GM08714 (cell line): ENCODE results near the gene IL1RAPL1.

Experiments used
- H3K4me3 ChIP-seq: fragments of 200-500 bp; sonication (Bioruptor generic); 2 replicates; pipeline ENCODE4 v1.5.1; 2014; ENCODE audit warnings: mild to moderate bottlenecking, low read length, inconsistent platforms
- ZNF274 ChIP-seq: IDR thresholded peaks from 2 replicates; pipeline ENCODE4 v1.6.1; 2012; ENCODE audit warnings: mild to moderate bottlenecking, low read depth, low read length

Gene IL1RAPL1

GRCh38 chrX:29726811-29727210, 1139.6 kb downstream of the IL1RAPL1 start:
- TF ChIP-seq ZNF274, result no peak
- no peak overlapping the region for H3K4me3 ChIP-seq

DNA sequence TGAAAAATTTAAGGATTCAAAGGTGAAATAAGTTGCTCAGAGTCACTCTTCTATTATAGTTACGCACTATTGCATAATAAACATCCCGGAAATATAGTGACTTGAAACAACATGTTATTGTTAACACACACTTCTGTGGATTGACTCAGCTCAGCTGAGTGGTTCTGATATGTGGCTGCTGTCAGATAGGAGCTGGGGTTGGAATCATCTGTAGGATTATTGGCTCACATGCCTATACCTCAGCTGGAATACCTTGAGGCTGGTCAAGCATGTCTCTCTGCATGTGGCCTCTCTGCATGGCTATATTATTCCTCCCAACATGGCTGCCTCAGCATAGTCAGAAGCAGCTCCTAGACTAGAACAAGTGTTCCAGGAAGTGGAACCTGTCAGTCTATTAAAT, 1141.4 kb downstream of the IL1RAPL1 start:
- no peak overlapping the region for H3K4me3 ChIP-seq
- TF ChIP-seq ZNF274, result no peak

DNA sequence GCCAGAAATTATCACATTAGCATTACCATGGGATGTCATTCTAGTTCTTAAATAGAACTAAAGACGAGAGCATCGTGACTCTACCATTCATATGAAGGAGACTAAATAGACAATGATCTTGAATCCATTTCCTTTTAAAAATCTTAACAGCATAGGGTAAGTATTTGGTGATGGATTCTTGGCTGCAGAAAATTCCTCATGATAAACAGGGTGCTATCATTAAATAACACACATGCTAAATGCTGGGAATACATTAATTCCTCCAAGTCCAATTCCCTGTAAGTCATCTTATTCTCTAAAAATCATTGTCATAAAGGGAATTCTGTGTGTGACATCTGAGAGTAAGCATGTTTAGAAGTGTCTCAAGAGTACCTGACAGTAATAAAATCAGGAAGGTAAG, 1157.7 kb downstream of the IL1RAPL1 start:
- no peak for TF ChIP-seq ZNF274
- no peak overlapping the region for H3K4me3 ChIP-seq

DNA sequence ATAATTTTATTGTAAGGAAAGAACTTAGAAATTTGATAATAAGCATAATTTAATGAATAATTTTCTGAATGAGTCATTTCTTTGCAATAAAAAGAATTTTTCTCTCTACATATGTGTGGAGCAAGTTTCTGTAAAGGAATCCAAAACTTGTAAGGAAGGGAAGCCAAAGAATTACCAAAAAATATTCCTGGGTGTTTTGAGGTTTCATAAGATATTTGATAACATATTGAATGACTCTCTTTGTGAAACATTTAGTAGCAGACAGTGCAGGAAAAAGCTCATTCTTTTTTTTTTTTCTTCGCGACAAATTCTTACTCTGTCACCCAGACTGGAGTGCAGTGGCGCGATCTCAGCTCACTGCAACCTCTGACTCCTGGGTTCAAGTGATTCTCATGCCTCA, 1159.1 kb downstream of the IL1RAPL1 start:
- no peak for TF ChIP-seq ZNF274
- no peak overlapping the region for H3K4me3 ChIP-seq

GRCh38 chrX:29762006-29762405, 1174.8 kb downstream of the IL1RAPL1 start:
- TF ChIP-seq ZNF274, result no peak
- no peak overlapping the region for H3K4me3 ChIP-seq

- H3K4me3 ChIP-seq, result no peak overlapping the region
These were observed 1188.6 kb downstream of the IL1RAPL1 start for GRCh38 chrX:29775890-29776289.

DNA sequence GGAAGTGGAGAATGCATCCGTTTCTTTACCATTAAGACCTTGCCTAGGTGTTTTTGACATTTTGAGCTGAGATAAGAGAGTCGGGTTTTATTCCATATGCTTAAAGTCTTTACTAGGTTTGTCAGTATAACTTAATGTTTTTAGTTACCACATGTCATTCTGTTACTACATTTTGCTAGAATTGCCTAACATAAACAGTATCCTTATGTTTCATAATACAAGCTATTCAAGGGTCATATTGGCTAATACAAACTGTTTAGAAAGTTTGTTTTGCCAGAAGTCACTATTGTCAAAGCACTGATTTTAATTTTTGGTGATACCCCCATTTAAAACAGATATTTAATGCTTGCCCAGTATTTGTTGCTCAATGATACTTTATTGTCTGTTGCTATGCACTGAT, 1200.4 kb downstream of the IL1RAPL1 start:
- no peak for TF ChIP-seq ZNF274

More at GRCh38 chrX:29775890-29776289, 1188.6 kb downstream of the IL1RAPL1 start:
- no peak for TF ChIP-seq ZNF274

DNA sequence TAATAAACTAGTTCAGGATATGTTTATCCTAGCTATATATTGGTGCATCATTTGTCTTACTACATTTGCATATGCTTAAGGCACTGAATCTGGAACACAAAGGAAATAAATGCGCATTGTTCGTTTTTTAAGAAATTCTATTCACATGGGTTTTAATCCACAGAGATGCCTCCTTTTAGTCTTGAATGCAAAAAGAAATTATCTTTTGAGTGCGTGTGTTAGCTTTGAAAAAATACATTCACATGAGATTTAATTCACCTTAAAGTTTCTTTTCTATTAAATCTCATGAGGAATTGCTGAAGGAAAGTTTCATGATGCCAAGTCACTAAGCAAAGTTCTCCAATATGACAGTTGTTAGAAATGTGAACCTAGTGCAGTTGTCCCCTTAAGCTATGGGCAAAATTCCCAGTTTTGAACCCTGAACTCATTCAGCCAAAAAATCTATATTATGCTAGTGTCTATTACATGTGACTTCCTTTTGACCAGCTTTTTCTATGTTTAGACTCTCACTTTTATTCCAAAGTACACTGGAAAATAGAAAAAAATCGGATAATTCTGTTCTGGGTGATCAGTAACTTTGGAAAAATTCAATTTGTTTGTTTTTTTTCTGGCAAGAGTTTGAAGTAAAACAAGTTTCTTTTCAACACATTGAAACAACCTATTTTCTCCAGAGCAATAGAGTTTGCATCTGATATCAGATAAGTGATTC, 1201.9 kb downstream of the IL1RAPL1 start:
- no peak overlapping the region for H3K4me3 ChIP-seq
- TF ChIP-seq ZNF274, result no peak

More for the DNA sequence above, 1200.4 kb downstream of the IL1RAPL1 start:
- no peak overlapping the region for H3K4me3 ChIP-seq

DNA sequence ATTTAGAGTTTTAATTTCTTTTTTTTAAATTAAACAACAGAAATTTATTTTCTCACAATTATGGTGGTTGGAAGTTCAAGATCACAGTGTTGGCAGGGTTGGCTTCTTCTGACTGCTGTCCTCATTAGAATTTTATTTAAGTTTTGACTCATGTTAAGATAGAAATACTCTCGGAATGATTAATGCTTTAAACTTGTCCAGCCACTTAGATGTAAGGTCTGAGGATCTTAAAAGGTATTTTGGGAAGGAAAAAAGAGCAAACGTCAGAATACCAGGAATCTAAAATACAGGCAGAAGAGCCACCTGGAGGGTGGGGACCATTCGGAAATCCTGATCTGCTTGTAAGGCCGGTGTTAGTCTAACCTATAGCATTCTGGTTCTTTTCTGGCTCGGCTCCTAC, 1205.1 kb downstream of the IL1RAPL1 start:
- TF ChIP-seq ZNF274, result no peak
- H3K4me3 ChIP-seq, result no peak overlapping the region

DNA sequence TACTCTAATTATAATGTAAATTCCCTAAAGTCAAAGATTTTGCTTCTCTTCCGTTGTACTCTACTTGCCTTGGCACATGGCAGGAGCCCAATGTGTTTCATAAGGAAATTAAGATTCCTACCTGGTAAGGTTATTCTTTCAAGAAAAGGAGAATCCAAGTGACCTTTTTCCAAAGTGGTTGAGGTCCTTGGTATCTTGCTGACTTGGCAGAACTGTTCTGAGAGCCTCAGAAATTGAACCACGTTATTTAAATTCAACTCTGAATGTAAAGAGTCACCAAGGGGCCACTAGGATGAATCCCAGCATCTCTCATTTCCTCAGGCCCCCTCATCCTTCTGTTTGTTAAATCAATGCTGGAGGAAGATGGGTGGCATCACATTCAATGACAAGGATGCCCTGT, 1209.9 kb downstream of the IL1RAPL1 start:
- no peak overlapping the region for H3K4me3 ChIP-seq
- no peak for TF ChIP-seq ZNF274

DNA sequence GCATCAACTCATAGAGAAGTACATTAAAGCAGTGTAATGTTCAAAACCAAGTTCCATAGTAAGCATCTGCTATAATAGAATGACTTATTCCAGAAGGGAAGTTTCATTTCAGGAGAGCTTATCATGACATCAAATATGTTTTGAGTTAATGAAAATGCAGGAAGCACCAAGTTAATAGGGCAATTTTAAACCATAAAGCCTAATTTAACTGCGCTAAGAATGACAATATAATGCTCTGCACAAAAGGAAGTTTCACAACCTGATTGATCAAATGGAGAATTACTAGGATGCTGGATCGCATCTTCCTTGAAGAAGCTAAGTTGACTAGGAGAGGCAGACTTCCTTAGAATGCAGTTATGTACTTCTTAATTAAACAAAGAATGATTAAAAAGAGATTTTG, 1211.2 kb downstream of the IL1RAPL1 start:
- H3K4me3 ChIP-seq, result no peak overlapping the region
- no peak for TF ChIP-seq ZNF274

GRCh38 chrX:29813174-29813573, 1225.9 kb downstream of the IL1RAPL1 start:
- no peak overlapping the region for H3K4me3 ChIP-seq
- no peak for TF ChIP-seq ZNF274

DNA sequence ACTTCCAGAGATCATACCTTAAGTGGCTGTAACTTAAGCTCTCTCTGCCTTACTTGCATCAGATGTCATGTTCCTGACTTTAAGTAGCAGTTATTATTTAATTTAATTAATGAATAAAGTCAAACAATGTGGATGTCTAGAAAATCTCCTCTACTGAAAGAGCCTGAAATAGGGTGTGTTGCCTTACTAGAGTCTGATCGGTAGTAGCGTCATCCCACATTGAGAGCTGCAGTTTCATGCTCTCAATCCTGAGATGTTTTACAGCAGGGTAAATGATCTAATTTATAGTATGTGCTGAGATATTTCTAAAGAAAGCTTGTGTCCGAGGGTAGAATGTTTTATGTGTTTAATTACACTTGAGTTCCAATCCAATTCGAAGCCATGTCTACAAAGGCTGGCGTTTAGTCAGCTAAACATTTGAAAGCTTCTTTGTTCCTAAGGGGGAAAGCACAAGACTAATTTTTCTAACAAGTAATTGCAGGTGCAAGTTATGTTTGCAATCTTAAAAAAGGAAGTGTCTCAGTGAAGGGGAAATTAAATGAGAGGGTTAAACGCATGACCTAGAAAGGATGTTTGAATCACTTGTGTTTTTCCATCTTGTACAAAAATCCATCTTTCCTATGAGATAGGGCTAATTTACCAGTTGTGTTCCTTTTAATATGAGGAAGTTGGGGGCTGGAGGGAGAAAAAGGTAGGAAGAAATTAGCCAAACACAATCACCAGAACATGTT, 1237.1 kb downstream of the IL1RAPL1 start:
- H3K4me3 ChIP-seq, result no peak overlapping the region
- TF ChIP-seq ZNF274, result no peak

DNA sequence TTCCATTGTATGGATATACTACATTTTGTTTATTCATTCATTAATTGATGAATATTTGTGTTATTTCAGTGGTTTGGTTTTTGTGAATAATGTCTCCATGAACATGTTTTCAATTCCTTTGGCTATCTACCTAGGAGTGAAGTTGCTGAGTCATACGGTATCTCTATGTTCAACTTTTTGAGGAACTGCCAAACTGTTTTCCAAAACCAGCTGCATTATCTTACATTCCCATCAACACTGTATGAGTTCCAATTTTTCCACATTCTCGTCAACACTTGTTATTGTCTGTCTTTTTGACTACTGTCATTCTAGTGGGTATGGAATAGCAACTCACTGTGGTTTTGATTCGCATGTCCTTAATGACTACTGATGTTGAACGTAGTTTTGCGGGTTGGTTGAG, 1239.5 kb downstream of the IL1RAPL1 start:
- no peak overlapping the region for H3K4me3 ChIP-seq
- TF ChIP-seq ZNF274, result no peak

- H3K4me3 ChIP-seq, result no peak overlapping the region
- TF ChIP-seq ZNF274, result no peak
These were observed 1247.1 kb downstream of the IL1RAPL1 start for GRCh38 chrX:29834311-29834710.
